Measurements from ENCODE around the gene ERG.

- TF ChIP-seq POLR2A (IDR thresholded peaks at IDR 0.05; ENCODE audit: extremely low read depth, insufficient read length), result no peak
- TF ChIP-seq, protein P1, sequence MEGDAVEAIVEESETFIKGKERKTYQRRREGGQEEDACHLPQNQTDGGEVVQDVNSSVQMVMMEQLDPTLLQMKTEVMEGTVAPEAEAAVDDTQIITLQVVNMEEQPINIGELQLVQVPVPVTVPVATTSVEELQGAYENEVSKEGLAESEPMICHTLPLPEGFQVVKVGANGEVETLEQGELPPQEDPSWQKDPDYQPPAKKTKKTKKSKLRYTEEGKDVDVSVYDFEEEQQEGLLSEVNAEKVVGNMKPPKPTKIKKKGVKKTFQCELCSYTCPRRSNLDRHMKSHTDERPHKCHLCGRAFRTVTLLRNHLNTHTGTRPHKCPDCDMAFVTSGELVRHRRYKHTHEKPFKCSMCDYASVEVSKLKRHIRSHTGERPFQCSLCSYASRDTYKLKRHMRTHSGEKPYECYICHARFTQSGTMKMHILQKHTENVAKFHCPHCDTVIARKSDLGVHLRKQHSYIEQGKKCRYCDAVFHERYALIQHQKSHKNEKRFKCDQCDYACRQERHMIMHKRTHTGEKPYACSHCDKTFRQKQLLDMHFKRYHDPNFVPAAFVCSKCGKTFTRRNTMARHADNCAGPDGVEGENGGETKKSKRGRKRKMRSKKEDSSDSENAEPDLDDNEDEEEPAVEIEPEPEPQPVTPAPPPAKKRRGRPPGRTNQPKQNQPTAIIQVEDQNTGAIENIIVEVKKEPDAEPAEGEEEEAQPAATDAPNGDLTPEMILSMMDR (IDR thresholded peaks at IDR 0.05; ENCODE audit: low read depth, low read length), result no peak
These were observed 6.7 kb downstream of the ERG start for GRCh38 chr21:38491536-38491935.
